Measurements from ENCODE around the gene NRXN3.

Gene NRXN3

DNA sequence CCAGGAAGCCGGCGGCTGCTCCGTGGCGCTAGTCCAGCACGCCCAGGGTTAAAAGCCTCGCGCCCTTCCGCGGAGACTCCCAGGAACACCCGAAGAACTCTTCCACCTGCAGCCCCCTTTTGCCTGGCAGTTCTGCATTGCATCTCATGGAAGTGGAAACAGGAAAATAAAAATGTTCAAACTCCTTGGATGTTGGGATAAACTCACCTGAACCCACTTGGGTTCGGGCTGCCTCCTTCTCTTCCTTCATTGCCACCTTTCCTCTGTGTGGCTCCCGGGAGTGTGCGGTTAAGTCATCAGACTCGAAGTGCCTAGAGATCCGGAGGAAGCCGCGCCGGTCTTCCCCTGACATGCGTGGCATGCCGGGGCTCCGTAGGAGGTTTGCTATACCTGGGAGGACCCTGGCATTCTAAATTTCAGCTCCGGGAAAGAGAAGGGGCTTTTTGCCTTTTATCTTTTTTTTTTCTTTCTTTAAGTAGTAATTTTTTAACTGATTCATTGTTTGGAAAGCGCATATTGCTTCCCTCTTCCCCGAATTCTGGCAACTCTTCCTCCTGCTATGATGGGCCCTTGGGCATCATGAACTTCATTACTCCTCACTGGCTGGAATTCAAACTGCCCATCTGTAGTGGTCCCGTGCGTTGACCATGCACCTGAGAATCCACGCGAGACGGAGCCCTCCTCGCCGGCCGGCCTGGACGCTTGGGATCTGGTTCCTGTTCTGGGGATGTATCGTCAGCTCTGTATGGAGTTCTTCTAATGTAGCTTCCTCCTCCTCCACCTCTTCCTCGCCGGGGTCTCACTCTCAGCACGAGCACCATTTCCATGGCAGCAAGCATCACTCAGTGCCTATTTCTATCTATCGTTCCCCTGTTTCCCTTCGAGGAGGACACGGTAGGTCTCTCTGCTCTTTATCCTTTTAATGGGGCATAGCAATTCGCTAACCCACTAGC is 1109.7 kb downstream of the NRXN3 start:
- Mint-ChIP-seq H3K9me3 (peaks cover 9% of the 10 kb centered on the region), H3K4me1 (no peaks in the 10 kb centered on the region), H3K36me3 (no peaks in the 10 kb centered on the region), H3K27ac (no peak overlapping the region), H3K4me3 (no peak overlapping the region)
- ATAC-seq (no peak), DNase-seq (ENCODE audit: low spot score in 2 of 2) (no peak)

DNA sequence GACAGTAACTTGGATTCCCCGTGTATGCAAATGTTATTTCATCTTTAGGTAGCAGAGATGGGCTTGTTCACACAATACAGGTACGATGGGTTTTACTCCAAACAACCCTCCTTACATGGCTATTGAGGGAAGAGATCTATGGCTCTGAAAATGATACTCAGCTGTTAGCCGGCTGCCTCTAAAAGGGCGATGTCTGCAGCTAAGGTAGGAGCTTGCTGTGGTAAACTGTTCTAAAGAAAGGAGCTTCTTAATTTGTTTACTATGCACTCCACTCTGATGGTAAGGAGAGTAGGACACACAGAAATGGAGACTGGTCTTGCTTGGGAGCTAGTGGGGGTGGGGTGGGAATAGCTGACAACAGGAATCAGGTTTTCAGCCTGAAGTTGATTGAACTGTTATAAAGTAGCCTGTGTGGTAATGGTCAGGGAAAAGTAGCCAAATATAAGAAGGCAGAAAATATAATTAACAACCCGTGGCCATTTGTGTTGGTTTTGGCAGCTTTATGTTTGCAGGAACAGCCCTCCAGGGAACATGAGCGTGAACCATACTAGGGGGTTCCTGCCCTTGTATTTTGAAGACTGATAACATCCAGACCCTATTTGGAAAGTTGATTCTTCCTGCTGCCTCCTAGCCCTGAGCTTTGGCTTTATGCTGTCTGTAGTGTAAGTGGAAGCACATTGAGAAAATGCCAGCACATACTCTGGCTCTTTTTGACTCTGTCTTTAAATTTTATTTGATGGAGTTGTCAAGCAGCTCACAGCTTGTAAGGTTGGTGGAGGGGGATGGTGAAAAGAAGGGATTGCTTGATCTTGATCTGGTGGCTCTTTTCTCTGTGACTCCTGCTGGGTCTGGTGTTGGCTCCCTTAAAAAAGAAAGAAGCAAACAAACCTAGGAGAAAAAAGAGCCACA is 1111.3 kb downstream of the NRXN3 start:
- Mint-ChIP-seq H3K9me3 (peaks cover 9% of the 10 kb centered on the region), H3K36me3 (no peaks in the 10 kb centered on the region), H3K27ac (no peak overlapping the region), H3K4me1 (no peaks in the 10 kb centered on the region), H3K4me3 (no peak overlapping the region)
- DNase-seq (ENCODE audit: low spot score in 2 of 2) (no peak), ATAC-seq (no peak)

DNA sequence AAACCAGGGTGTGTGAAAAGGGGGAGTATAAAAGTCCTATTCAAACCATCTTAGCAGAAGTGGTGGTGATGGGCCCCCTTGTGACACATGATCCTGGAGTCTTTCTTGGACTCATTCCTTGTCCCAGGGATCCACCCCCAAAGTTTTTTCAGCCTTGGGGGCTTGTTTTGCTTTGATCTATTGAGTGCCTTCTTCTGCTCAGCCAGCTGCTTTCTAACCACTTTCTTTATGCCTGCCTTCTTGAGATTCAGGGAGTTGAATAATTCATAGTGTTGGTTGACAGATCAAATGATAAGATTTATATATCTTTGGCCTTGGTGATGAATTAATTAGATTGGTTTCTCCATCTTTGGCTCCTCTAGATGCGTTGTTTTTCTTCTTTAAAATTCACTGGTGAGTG is 1114.4 kb downstream of the NRXN3 start:
- Mint-ChIP-seq H3K27ac (no peak overlapping the region), H3K4me3 (no peak overlapping the region), H3K36me3 (no peaks in the 10 kb centered on the region), H3K9me3 (peaks cover 9% of the 10 kb centered on the region), H3K4me1 (no peaks in the 10 kb centered on the region)
- DNase-seq (ENCODE audit: low spot score in 2 of 2) = no peak
- no peak for ATAC-seq

DNA sequence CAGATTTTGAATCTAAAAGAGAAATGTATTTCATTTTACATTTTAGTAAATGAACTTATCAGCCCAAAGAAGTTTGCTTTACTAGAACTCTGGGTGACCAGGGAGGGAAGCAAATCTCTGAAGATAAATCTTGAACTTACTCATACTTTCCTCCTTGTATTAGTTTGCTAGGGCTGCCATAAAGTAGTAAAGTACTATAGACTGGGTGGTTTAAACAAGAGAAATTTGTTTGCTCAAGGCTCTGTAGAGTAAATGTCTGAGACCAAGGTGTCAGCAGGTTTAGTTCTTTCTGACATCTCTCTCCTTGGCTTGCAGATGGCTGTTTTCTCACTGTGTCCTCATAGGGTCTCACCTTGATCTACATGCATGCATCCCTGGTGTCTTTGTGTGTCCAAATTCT is 1115.1 kb downstream of the NRXN3 start:
- DNase-seq (ENCODE audit: low spot score in 2 of 2) (no peak), ATAC-seq (no peak)
- Mint-ChIP-seq H3K4me1 (no peaks in the 10 kb centered on the region), H3K9me3 (peaks cover 5% of the 10 kb centered on the region), H3K4me3 (no peak overlapping the region), H3K27ac (no peak overlapping the region), H3K36me3 (no peaks in the 10 kb centered on the region)

DNA sequence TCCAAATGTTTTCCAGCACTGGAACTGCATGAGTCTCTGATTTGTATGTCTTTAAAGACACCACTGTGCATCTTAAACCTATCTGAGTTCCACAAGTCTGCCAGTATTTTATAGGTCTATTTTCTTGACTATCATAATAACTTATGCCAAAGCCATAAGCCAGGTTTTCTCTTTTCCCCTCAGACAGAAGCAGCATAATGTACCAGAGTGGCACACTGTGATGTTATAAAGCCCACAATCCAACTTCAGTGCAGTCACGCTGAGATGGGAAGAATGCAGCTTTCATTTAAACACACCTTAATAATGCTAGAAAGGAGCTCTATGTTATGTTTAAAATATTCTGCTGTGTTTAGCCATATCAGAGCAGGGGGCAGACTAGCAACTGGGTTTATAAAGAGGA is 1117.8 kb downstream of the NRXN3 start:
- ATAC-seq (no peak), DNase-seq (ENCODE audit: low spot score in 2 of 2) (no peak)
- Mint-ChIP-seq H3K36me3 (no peaks in the 10 kb centered on the region), H3K4me1 (no peaks in the 10 kb centered on the region), H3K4me3 (no peak overlapping the region), H3K27ac (no peak overlapping the region), H3K9me3 (no peaks in the 10 kb centered on the region)

DNA sequence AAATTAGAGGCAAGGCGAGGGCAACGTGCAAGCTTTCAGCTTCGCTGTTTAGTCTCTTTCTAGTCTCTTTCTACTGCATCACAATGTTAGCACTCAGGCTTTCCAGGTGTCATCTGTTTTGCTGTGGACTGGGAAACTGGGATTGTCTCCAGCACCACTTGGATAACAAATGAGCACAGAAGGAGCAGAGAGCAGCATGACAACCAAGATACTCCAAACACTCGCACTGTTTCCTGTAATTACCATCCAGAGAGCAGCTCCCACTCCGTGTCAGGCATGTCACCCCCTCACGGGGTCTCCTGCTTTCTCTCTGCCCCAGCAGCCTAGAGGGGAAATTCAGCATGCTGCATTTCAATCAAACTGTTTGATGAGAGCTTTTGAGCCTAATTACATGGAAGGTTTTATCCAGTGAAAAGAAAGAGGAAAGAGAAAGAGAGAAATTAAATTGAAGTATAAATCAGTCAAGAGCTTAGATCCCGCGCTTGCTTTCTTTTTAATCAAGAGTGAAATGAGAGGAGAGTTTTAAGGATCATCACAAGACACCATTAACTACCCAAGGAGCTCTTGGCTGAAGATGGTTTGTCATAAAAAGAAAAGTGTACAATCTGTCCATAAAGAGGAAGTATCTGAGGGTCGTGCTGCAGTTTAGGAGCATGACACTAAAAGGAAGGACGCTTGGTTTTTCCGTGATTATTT is 1123.5 kb downstream of the NRXN3 start:
- no peak overlapping the region for H3K4me3 Mint-ChIP-seq
- no peak for DNase-seq (ENCODE audit: low spot score in 2 of 2)
- H3K9me3 Mint-ChIP-seq = peaks cover 10% of the 10 kb centered on the region
- H3K36me3 Mint-ChIP-seq = no peaks in the 10 kb centered on the region
- ATAC-seq = no peak
- H3K27ac Mint-ChIP-seq = no peak overlapping the region
- no peaks in the 10 kb centered on the region for H3K4me1 Mint-ChIP-seq

DNA sequence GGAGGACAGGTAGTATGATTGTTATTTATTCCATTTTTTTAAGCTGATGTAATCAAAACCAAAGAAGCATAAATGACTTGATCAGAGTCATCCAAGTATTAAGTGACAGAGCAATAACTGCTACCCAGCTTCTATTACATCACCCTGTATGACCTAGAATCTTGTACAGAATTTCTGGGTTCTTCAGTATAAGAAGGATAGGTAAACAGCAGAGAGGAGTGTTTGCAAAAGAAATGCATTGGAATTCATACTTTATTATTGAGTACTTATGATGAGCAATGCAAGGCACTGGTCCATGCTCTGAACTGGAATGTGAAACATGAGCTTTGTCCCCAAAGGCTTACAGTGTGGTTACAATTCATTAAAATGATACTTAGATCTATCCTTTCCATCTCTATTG is 1124.3 kb downstream of the NRXN3 start:
- ATAC-seq = no peak
- no peak for DNase-seq (ENCODE audit: low spot score in 2 of 2)
- H3K36me3 Mint-ChIP-seq = no peaks in the 10 kb centered on the region
- no peak overlapping the region for H3K4me3 Mint-ChIP-seq
- no peaks in the 10 kb centered on the region for H3K4me1 Mint-ChIP-seq
- peaks cover 10% of the 10 kb centered on the region for H3K9me3 Mint-ChIP-seq
- no peak overlapping the region for H3K27ac Mint-ChIP-seq

DNA sequence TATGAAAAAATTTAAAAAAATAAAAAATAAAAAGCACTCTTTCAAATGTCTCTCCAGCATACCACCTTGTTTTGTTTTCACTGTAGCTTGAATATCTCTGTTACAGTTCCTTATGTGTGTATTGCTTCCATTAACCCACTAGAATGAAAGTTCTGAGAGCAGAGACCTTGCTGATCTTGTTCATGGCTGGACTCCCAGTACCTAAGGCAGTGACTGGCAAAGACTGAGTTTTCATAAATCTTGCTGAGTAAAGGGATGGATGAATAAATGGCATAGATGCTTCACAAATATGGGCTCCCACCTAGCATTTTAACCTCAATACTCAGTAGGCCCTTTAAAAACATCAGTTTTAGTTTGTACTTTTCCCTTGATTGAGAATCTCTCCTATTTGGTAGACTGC is 1125.2 kb downstream of the NRXN3 start:
- Mint-ChIP-seq H3K9me3 (peaks cover 10% of the 10 kb centered on the region), H3K4me3 (no peak overlapping the region), H3K27ac (no peak overlapping the region), H3K36me3 (no peaks in the 10 kb centered on the region), H3K4me1 (no peaks in the 10 kb centered on the region)
- ATAC-seq (no peak), DNase-seq (ENCODE audit: low spot score in 2 of 2) (no peak)

DNA sequence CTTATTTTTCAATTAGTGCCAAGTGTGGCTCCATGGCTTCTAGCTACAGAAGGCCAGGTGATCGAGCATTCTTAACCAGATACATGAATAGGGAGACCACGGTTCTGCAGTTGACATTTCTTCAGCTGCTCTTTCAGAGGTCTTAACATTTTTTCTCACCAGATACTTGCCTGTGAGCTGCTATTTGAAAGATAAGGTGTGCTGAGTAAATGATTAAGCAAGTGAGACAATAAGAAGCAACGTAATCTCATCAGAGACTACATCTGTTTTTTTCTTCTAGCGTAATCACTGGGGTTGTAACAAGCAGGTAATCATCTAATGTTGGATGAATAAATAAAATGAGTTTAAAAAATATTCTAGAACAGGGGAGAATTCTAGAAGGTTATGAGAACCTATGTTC is 1128.2 kb downstream of the NRXN3 start:
- Mint-ChIP-seq H3K27ac (no peak overlapping the region), H3K4me1 (no peaks in the 10 kb centered on the region), H3K4me3 (no peak overlapping the region), H3K9me3 (peaks cover 17% of the 10 kb centered on the region), H3K36me3 (no peaks in the 10 kb centered on the region)
- no peak for DNase-seq (ENCODE audit: low spot score in 2 of 2)
- ATAC-seq = no peak

DNA sequence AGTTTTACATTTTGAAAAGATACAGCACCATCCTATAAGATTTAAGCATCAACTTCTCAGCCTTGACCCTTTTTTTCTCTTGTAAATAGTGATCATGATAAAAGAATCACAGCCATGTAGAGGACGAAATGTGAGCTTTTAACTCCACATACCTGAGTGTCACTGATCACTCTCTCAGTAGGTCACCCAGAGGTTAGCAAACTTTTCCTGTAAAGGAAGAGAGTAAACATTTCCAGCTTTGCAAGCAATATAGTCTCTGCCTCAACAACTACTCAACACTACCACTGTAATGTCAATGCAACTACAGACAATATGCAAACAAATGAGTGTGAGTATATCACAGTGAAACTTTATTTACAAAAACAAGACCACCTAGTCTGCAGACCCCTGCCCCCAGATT is 1129.0 kb downstream of the NRXN3 start:
- ATAC-seq (no peak), DNase-seq (ENCODE audit: low spot score in 2 of 2) (no peak)
- H3K36me3 Mint-ChIP-seq = no peaks in the 10 kb centered on the region
- H3K4me1 Mint-ChIP-seq = no peaks in the 10 kb centered on the region
- H3K9me3 Mint-ChIP-seq = peaks cover 17% of the 10 kb centered on the region
- H3K27ac Mint-ChIP-seq = no peak overlapping the region
- no peak overlapping the region for H3K4me3 Mint-ChIP-seq

DNA sequence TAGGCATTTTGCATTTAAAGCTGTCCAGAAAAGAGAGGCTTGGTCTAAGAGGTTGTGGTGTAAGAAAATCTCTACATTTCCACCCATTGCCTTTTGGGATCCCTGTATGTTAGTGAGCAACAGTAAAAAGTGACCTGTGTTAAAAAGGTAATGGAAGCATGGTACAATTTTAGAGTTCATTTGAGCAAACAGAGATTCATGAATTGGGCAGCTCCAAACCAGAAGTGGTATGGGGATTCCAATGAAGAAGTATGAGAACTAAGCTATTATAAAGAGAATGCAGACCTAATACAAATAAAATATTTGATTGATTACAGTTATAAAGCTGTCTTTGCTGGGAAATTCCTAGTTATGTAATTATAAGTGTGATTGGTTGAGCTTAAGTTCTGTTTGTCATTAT is 1134.1 kb downstream of the NRXN3 start:
- DNase-seq (ENCODE audit: low spot score in 2 of 2) (no peak), ATAC-seq (no peak)
- H3K36me3 Mint-ChIP-seq = no peaks in the 10 kb centered on the region
- no peak overlapping the region for H3K27ac Mint-ChIP-seq
- no peaks in the 10 kb centered on the region for H3K4me1 Mint-ChIP-seq
- peaks cover 14% of the 10 kb centered on the region for H3K9me3 Mint-ChIP-seq
- H3K4me3 Mint-ChIP-seq = no peak overlapping the region

DNA sequence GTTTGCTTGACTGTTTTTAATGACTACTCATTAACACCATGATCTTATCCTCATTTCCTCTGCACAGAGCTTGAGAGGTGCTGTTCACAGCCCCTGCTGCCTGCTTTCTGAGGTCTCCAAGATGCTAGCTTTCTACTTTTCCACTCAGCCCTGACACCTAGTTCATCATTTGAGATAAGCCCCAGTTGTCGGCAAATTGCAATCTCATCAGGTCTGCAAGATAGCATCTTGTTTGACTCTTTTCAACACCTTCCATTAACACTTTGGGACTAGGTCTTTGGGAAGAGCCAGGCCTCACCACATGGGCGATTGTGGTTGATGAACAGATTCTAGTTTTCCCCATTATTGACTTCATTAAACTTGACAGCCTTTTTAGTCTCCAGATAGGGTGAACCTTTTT is 1136.4 kb downstream of the NRXN3 start:
- Mint-ChIP-seq H3K27ac (no peak overlapping the region), H3K36me3 (no peaks in the 10 kb centered on the region), H3K4me1 (no peaks in the 10 kb centered on the region), H3K9me3 (peaks cover 14% of the 10 kb centered on the region), H3K4me3 (no peak overlapping the region)
- DNase-seq (ENCODE audit: low spot score in 2 of 2) = no peak
- no peak for ATAC-seq

DNA sequence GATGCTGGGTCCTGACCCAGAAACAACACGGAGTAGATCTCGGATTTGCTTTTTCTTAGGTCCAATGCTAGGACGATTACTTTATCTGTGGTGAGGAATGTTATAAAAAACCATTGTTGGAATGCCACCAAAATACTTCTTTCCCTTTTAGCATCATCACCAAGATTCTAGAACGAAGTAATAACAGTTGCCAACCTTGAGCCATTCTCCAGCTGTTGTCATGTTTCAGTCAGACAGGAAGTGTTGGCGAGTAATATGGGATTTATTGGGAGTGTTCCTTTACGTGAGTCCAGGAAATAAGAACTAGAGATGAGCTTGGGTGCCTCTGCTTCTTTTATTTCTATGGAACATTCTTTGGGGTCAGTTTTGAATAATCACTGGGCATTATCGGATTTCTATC is 1148.2 kb downstream of the NRXN3 start:
- ATAC-seq = no peak
- Mint-ChIP-seq H3K36me3 (no peaks in the 10 kb centered on the region), H3K9me3 (peaks cover 8% of the 10 kb centered on the region), H3K27ac (no peak overlapping the region), H3K4me1 (no peaks in the 10 kb centered on the region), H3K4me3 (no peak overlapping the region)
- no peak for DNase-seq (ENCODE audit: low spot score in 2 of 2)

DNA sequence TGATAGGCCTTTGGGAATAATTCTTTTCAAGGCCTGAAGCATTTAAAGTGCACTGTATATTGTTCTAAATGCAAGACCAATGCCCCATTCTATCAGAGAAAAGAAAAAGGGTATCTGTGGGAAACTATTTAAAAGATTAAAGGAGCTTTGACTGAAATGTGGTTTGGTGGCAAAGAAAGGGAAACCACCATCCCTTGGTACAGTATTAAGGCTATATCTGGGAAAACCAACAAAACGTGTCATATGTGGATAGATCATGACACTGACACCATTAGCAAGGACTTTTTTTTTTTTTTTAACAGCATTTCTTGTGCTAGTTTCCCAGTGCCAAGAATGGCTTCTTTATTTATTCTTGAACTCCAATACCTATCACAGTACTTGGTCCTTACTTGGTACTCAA is 1150.4 kb downstream of the NRXN3 start:
- Mint-ChIP-seq H3K36me3 (no peaks in the 10 kb centered on the region), H3K4me3 (no peak overlapping the region), H3K4me1 (no peaks in the 10 kb centered on the region), H3K9me3 (peaks cover 12% of the 10 kb centered on the region), H3K27ac (no peak overlapping the region)
- ATAC-seq = no peak
- DNase-seq (ENCODE audit: low spot score in 2 of 2) = no peak

DNA sequence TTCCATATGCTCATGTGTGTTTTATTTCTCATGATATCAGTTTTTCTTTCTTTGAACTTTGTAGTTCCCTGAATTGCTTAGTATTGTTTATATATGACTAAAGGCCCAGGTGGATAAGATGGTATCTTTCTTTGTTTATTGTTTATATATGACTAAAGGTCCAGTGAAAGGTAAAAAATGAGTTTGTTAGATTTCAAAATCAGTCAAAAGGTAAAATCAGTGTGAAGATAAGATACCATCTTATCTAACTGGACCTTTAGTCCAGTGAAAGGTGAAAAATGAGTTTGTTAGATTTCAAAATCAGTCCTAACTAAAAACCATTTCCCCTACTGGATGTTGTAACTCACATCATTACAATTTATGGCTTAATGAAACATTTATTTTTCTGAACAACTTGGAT is 1150.9 kb downstream of the NRXN3 start:
- ATAC-seq = no peak
- H3K4me3 Mint-ChIP-seq = no peak overlapping the region

More for the DNA sequence above, 1150.9 kb downstream of the NRXN3 start:
- H3K27ac Mint-ChIP-seq = no peak overlapping the region
- no peaks in the 10 kb centered on the region for H3K4me1 Mint-ChIP-seq
- no peak for DNase-seq (ENCODE audit: low spot score in 2 of 2)
- H3K36me3 Mint-ChIP-seq = no peaks in the 10 kb centered on the region
- peaks cover 12% of the 10 kb centered on the region for H3K9me3 Mint-ChIP-seq
